Stimulated activated CD8-positive, alpha-beta memory T cell treated with anti-CD3 and anti-CD28 coated beads, Interleukin-15, amount 100 ng/mL, for 48 hours (primary cell): ENCODE measurements around the gene NUP107.

Experiments
- DNase-seq, 2 donors: peaks; one replicate each; pipeline ENCODE4 v3.0.0-alpha.2; 2020; ENCODE audit warnings: low read depth in 2 of 2

The NUP107 gene

DNA sequence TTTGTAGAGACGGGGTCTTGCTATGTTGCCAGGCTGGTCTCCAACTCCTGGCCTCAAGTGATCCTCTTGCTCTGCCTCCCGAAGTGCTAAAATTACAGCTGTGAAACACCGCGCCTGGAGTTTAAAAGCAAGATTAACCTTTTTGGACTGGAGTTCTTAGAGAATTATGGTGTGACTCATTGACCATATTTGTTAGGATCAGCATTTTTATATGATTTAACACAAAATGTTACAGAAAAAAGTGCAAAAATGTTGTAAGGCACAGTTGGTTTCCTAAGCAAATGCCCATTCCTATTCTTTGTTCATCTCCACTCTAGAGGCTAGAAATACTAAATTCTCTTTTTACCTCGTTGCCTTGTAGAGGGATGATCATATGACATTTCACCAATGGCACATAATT, 86.8 kb downstream of the NUP107 start:
- no peak for DNase-seq

DNA sequence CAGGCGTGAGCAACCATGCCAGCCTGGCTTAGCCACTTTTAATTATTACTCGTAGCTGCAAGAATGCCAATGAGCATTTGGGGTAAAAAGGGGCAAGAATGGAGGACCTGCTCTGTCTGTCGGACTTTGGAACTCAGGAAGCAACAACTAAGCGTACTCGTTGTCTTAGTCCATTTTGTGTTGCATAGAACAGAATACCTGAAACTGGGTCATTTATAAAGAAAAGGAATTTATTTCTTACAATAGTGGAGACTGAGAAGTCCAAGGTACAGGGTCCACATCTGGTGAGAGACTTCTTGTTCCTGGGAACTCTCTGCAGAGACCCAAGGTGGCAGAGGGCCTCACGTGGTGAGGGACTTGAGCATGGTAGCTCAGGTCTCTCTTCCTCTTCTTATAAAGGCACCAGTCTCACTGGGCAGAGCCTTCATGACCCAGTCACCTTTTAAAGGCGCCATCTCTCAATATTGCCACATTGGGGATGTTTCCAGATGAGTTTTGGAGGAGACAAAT, 88.4 kb downstream of the NUP107 start:
- no peak for DNase-seq

DNA sequence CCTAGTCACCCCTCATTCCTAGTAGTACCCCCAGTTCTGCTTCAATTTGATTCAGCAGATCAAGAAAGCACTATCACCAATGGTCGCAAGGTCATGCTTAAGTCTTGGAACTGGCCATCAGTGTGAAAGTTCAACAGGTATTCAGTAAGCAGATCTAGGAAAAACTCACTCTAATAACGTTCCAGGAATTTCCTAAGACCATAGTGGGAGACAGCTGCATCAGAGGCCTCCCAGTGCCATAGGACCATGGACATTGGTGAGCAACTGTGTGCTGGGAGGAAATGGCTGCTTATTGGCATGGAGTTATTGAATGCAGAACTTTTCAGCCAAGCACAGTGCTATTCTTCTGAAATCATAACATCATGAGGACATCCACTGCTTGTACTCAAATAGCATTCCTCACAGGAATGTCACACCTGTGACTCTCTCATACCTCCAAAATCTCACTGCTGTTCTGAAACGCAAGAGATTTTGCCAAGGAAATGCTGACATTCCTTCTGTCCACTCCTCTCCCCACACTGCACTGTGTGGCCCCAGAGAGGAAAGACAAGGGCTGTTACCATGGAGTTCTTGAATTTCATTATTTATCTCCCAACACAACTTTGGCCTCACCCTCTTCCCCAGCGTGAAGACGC, 90.3 kb downstream of the NUP107 start:
- DNase-seq: no peak

DNA sequence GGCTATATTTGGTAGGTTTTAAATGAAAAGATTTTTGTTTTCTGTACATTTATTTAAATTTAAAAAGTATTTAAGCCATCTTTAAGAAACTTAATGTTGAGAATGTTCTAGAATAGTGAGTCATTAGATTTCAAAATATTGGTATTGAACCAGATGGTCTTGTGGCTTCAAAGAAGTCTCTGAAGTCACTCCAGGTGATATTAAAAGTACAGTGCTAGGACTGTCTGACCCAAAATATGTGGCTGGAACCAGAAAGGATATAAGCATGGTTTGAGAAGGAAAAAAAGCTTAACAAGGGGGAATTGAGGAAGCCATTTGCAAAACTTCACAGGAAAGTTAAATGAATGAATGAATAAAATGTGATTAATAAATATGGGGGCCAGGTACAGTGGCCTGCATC, 92.5 kb downstream of the NUP107 start:
- DNase-seq: no peak

DNA sequence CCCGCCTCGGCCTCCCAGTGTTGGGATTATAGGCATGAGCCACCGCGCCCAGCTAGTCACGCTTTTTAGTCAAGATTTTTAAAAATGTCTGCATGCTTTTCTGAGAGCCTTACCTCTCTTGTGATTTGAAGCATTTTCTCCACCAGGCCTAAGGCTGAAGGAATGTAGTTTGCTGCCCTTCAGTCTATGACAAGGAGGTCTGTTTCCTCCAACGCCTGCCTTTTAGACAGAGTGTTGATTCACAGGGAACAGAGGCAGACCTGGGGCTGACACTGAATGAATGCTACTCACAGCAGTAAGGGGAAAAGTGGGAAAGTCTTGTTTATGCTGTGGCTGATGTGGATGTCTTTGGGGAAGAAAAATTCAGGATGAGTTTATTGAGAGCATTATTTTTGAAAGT, 94.0 kb downstream of the NUP107 start:
- no peak for DNase-seq

DNA sequence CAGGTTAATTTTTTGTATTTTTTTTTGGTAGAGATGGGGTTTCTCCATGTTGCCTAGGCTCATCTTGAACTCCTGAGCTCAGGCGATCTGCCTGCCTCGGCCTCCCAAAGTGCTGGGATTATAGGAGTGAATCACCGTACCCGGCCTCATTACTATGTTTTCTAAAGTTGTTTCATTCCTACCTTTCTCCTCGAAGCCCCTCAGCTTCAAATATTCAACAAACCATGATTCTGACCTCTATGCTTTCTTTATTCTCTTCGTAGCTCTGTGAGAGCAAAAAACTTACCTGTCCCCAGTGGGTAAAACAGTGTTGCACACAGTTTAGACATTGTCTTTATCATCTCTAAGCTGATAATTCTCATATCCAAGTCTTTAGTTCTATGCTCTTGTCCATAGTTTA, 95.0 kb downstream of the NUP107 start:
- no peak for DNase-seq

DNA sequence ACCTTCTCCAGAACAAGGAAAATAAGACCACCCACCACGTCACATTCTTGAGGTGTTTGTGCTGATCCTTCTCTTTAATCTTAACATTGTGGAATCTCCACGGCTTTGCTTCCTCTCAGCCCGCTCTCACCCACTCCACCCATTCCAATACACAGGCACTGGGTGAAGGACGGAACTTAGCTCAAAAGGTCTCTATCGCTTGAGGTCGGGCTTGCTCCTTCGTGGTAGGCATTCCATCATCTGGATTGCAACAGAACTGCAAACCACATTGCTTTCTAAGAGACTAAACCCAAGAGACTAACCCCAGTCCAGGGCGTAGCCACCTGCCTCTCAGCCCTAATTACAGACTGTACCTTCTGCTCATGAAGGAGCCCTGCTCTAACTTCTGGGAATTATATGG, 97.2 kb downstream of the NUP107 start:
- no peak for DNase-seq

DNA sequence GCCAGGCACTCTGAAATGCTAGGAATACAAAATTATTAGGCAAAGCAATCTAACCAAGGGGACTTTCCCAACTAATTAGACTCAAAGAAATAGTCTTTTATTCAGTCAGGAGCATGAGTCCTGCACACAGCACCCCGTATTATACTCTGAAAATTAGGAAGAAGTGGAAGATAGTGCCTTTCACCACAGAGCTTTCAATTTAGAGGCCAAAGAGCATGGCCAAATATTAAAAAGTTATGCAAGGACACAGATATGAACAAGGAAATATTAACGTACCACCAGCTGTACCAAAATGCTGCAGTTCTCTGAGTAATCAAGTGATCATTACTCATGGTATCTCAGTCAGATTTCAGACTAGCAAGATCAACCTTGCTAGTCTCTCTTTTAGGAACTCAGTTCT, 98.6 kb downstream of the NUP107 start:
- DNase-seq: no peak

DNA sequence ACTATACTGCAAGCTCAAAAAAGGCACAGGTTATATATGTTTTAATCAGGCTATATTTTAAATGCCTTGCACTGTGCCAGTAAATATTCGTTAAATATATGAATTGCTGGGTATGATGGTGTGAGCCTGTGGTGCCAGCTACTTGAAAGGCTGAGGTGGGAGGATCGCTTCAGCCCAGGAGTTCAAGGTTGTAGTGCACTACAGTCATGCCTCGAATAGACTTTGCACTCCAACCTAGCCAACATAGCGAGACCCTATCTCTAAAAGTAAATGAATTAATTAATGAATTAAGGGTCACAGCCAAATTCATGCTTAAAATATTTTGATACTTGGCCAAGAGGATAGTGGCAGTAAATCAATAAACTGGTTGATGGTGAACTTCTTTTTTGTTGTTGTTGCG, 99.0 kb downstream of the NUP107 start:
- no peak for DNase-seq

DNA sequence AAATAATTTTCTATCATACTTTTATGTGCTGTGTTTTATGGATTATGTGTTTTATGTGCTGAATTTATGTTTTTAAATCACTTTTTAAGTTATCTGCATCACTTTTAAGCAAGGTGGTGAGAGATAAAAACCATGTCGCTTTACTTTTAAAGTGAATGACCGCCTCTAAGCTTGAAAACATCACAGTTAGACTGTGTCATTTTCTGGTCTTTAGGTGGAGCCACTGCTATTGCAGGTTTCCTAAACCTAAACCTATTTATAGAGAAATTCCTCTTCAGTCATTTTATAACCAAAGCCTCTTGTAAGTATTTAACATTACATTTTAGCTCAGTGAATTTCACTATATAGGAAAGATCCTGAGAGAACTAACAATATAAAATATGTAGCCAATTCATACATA, 100.2 kb downstream of the NUP107 start:
- DNase-seq: no peak

DNA sequence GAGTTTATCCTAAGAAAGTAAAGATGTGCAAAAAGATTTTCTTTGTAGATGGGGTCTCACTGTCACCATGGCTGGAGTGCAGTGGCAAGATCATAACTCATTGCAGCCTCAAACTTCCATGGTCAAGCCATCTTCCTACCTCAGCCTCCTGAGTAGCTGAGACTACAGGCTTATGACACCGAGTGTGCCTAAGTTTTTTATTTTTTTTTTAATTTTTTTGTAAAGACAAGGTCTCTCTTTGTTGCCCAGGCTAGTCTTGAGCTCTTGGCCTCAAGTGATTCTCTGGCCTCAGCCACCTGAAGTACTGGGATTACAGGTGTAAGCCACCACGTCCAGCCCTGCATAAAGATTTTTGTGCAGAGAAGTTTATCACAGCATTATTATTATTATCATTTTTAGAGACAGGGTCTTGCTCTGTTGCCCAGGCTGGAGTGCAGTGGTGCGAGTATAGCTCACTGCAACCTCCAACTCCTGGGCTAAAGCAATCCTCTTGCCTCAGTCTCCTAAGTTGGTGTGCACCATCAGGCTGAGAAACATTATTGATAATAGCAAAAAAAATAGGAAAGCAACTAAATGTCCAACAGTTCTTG, 101.9 kb downstream of the NUP107 start:
- DNase-seq: no peak

DNA sequence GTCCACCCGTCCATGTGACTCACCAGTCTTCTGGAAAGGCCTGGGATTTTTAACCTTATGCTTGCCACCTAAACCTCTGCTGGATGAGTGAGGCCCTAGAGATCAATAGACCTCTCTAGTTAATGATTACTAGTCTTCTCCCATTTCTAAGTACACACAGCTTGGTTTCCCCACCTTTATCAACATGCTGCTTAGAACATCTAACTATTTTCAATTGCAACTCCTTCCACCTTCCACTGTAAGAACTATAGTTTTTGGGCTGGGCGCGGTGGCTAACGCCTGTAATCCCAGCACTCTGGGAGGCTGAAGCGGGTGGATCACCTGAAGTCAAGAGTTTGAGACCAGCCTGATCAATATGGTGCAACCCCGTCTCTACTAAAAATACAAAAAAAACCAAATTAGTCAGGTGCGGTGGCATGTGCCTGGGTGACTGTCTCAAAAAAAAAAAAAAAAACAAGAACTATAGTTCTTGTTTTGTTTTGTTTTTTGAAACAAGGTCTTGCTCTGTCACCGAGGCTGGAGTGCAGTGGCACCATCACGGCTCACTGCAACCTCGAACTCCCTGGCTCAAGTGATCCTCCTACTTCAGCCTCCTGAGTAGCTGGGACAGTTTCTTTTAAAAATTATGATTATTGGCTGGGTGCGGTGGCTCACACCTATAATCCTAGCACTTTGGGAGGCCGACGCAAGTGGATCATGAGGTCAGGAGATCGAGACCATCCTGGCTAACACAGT, 102.5 kb downstream of the NUP107 start:
- DNase-seq: no peak

DNA sequence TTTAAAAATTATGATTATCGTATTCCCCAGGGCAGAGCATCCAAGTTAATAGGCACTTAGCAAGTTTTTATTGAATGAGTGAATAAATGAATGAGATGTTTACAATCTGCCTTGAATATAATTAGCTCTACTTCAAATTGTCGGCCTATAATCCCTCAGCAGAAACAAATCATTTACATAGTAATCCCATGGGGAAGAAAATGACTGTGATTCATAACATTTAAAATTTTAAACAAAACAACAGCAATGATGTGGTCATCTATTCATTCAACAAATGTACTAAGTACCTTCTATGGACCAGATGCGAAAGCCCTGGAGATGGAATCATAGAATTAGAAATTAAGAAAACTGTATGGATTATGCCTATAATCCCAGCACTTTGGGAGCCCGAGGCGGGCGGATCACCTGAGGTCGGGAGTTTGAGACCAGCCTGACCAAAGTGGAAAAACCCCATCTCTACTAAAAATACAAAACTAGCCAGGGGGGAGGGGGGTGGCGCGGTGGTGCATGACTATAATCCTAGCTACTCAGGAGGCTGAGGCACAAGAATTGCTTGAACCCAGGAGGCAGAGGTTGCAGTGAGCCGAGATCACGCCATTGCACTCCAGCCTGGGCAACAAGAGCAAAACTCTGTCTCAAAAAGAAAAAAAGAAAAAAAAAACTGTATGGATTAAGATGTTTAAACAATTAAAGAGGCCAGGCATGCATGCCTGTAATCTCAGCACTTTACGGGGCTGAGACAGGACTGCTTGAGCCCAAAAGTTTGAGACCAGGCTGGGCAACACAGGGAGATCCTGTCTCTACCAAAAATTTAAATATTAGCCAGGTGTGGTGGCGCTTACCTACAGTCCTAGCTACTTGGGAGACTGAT, 103.5 kb downstream of the NUP107 start:
- DNase-seq: no peak

DNA sequence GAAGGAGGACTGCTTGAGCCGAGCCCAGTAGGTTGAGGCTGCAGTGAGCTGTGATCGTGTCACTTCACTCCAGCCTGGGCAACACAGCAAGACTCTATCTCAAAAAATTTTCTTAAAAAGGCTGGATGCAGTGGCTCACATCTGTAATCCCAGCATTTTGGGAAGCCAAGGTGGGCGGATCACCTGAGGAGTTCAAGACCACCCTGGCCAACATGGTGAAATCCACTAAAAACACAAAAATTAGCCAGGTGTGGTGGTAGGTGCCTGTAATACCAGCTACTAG, 104.1 kb downstream of the NUP107 start:
- DNase-seq: no peak

DNA sequence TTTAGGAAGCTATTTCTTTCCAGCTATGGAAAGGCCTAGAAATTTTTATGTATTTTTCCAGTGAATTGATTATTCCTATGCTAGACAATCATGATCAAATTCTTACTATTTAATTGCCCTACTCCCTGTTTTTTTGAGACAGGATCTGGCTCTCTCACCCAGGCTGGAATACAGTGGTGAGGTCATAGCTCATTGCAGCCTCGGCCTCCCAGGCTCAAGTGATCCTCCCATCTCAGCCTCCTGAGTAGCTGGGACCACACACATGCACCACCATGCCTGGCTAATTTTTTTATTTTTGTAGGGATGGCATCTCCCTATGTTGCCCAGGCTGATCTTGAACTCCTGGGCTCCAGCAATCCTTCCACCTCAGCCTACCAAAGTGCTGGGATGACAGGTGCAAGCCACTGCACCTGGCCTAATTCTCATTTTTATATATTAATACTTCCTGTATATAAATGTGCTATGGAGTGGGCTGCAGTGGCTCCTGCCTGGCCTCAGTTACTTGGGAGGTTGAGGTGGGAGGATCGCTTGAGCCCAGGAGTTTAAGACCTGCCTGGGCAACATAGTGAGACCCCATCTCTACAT, 105.2 kb downstream of the NUP107 start:
- no peak for DNase-seq

DNA sequence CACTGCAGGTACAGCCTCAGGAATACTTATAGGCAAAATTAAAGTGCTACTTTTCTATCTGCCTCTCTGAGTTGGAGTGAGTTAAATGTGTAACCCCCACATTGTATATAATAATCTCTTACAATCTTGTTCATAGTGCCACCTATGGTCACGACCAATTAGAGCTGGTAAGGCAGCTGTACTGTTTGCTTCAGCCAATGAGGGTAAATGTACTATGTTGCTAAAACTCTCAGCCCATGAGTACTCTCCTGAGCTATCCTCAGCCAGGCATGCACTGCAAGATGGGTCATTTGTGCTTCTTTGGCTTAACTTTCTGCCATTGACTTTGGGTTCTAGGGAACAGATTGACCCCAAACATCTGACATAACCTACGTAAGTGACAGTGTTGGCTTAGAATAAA, 106.2 kb downstream of the NUP107 start:
- no peak for DNase-seq

DNA sequence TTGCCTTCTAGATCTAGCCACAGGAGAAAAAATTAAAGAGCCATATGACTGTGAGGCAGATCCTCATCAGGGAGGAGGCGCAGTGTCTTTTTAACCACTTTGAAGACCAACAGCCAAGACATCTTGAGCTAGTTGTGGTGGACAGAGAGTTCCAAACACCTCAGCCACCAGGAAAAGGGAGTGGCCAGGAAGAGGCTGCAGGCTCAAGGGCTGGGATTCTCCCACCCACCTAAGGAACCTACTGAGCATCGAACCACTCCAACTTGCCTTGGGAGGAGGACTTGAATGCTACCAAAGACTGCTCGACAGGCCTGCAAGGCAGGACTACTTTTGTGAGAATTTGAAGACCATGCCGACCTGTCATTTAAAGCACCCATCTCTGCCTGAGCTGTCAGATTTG, 106.7 kb downstream of the NUP107 start:
- DNase-seq: no peak

DNA sequence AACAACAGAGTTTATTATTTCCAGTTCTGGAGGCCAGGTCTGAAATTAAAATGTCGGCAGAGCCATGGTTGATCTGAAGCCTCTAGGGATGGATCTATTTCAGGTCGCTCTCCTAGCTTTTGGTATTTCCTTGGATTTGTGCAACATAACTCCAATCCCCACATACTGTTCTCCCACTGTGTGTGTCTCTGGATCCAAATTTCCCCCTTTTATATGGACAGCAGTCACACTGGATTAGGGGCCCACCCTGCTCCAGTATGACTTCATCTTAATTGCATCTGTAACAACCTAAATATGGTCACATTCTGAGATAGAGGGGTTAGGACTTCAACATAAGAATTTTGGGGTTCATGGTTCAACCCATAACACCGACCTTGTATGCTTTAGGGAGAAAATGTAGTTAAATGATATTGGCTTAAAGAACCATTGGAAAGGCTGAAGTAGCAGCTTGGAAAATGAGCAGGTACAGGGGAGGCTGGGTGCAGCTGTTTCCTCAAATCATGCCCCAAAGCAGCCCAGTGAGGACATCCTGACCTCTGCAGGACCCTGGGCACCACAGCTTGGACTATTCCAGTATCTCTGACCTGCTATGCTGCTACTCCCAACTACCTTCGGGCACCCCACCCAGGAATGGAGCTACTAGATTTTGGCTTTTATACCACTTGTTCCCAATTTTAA, 107.3 kb downstream of the NUP107 start:
- DNase-seq: no peak

DNA sequence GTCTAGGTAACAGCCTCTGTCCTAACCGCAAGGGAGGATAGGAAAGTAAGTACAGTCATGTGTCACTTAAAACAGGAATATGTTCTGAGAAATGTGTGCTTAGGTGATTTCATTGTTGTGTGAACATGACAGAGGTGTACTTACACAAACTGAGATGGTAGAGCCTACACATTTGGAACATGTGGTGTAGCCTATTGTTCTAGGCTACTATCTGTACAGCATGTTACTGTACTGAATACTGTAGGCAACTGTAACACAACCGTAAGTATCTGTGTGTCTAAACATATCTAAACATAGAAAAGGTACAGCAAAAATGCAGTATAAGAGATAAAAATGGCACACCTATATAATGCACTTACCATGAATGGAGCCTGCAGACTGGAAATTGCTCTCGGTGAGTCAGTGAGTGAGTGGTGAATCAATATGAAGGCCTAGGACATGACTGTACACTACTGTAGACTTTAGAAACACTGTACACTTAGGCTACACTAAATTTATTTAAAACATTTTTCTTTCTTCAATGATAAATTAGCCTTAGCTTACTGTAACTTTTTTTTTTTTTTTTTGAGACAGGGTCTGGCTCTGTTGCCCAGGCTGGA, 108.0 kb downstream of the NUP107 start:
- no peak for DNase-seq
